Liver (tissue), 9 donors: ENCODE measurements around the gene CAPZA2. TPM values are rescaled to one million over a fixed set of nuclear protein-coding genes. Genes with fewer than 3 reads are reported as not detected.

Experiments
- DNase-seq: peaks from one replicate; pipeline ENCODE4 v3.0.0-alpha.2; 2017; ENCODE audit warnings: low spot score
- H3K27ac ChIP-seq, 2 donors: one replicate each; pipeline ENCODE4 v1.7.0; 2013; ENCODE audit warnings: inconsistent platforms in 2 of 2, low read length in 2 of 2, control low read depth in 1 of 2, low read depth in 1 of 2, mild to moderate bottlenecking in 1 of 2
- H3K27me3 ChIP-seq, 4 donors: one replicate each; pipeline versions ENCODE4 v1.6.1 to v1.7.0; 2013; ENCODE audit warnings: low read length in 3 of 4, inconsistent platforms in 1 of 4, mild to moderate bottlenecking in 1 of 4, moderate library complexity in 1 of 4; ENCODE audit not compliant: control insufficient read depth in 4 of 4, insufficient read depth in 4 of 4
- H3K36me3 ChIP-seq, 4 donors: one replicate each; pipeline versions ENCODE4 v1.6.1 to v1.7.0; 2013; ENCODE audit warnings: low read length in 3 of 4, mild to moderate bottlenecking in 3 of 4, low read depth in 1 of 4, moderate library complexity in 1 of 4; ENCODE audit not compliant: control insufficient read depth in 4 of 4, insufficient read depth in 3 of 4
- H3K4me1 ChIP-seq, 4 donors: one replicate each; pipeline versions ENCODE4 v1.6.1 to v1.7.0; 2013; ENCODE audit warnings: low read length in 3 of 4, mild to moderate bottlenecking in 3 of 4, moderate library complexity in 1 of 4; ENCODE audit not compliant: control insufficient read depth in 4 of 4, insufficient read depth in 4 of 4
- H3K4me3 ChIP-seq, 3 donors: one replicate each; pipeline versions ENCODE4 v1.6.1 to v1.7.0; 2013; ENCODE audit warnings: low read length in 3 of 3, control low read depth in 1 of 3, low read depth in 1 of 3, mild to moderate bottlenecking in 1 of 3
- H3K9ac ChIP-seq, 2 donors: one replicate each; pipeline ENCODE4 v1.7.0; 2013; ENCODE audit warnings: low read length in 2 of 2, mild to moderate bottlenecking in 2 of 2, moderate library complexity in 2 of 2, control low read depth in 1 of 2, low read depth in 1 of 2
- H3K9me3 ChIP-seq, 4 donors: one replicate each; pipeline versions ENCODE4 v1.6.1 to v1.7.0; 2013; ENCODE audit warnings: low read length in 3 of 4; ENCODE audit not compliant: control insufficient read depth in 4 of 4
- EGR1 ChIP-seq, 2 donors: IDR thresholded peaks; 2 replicates each; pipeline ENCODE4 v1.6.1; 2016 to 2018; ENCODE audit warnings: antibody characterized with exemption in 2 of 2, low read depth in 2 of 2
- FOXA2 ChIP-seq: IDR thresholded peaks from 2 replicates; pipeline ENCODE4 v1.6.1; 2016; ENCODE audit warnings: antibody characterized with exemption
- HNF4A ChIP-seq, 2 donors: conservative IDR thresholded peaks; 2 replicates each; pipeline ENCODE4 v1.6.1; 2016; ENCODE audit warnings: antibody characterized with exemption in 2 of 2, mild to moderate bottlenecking in 2 of 2
- HNF4G ChIP-seq: IDR thresholded peaks from 2 replicates; pipeline ENCODE4 v1.6.1; 2016; ENCODE audit warnings: antibody characterized with exemption
- JUND ChIP-seq, 2 donors: IDR thresholded peaks; 2 replicates each; pipeline ENCODE4 v1.6.1; 2016; ENCODE audit warnings: antibody characterized with exemption in 2 of 2
- NR2F2 ChIP-seq: IDR thresholded peaks from 2 replicates; pipeline ENCODE4 v1.6.1; 2016; ENCODE audit warnings: antibody characterized with exemption
- RAD21 ChIP-seq, 2 donors: IDR thresholded peaks; 2 replicates each; pipeline ENCODE4 v1.6.1; 2016; ENCODE audit warnings: antibody characterized with exemption in 2 of 2, mild to moderate bottlenecking in 2 of 2
- RXRA ChIP-seq, 2 donors: IDR thresholded peaks; 2 replicates each; pipeline ENCODE4 v1.6.1; 2017 to 2018; ENCODE audit warnings: antibody characterized with exemption in 2 of 2, mild to moderate bottlenecking in 1 of 2
- SP1 ChIP-seq: IDR thresholded peaks from 2 replicates; pipeline ENCODE4 v1.6.1; 2018; ENCODE audit warnings: antibody characterized with exemption, mild to moderate bottlenecking
- TAF1 ChIP-seq: conservative IDR thresholded peaks from 2 replicates; pipeline ENCODE4 v1.6.1; 2016; ENCODE audit warnings: antibody characterized with exemption, mild to moderate bottlenecking
- YY1 ChIP-seq: IDR thresholded peaks from 2 replicates; pipeline ENCODE4 v1.6.1; 2016; ENCODE audit warnings: antibody characterized with exemption, mild to moderate bottlenecking
- WGBS: extraction: QIAGEN DNeasy Blood & Tissue Kit; methylation state at CpG from one replicate; pipeline ENCODE4 v1.1.7; 2013; 5-methylcytosine and 5-hydroxymethylcytosine counted together
- polyA plus RNA-seq, 2 donors: library from polyadenylated mRNA; stranded (reverse) in 1 of 2; unstranded in 1 of 2; fragments of 200-250 nt in 1 of 2; fragments of >200 nt in 1 of 2; fragmentation: Nextera tagmentation in 1 of 2; extraction: Ambion mirVana in 1 of 2; gene quantifications; one replicate each; pipeline versions ENCODE4 v1.2.1 to v1.2.3, GENCODE V29; 2013 to 2015
- total RNA-seq, 2 donors: library from RNA; depleted of rRNA; stranded (reverse); fragments of >200 nt; gene quantifications; one replicate each; pipeline ENCODE4 v1.2.3, GENCODE V29; 2014
- TF ChIP-seq, protein P1 (sequence below): fragments of 150-350 bp; IDR thresholded peaks from 2 replicates; pipeline ENCODE4 v1.5.1; 2017; ENCODE audit warnings: improper control_type of control experiment, low read depth, low read length; ENCODE audit not compliant: missing input control
- TF ChIP-seq, protein P2 (sequence below): IDR thresholded peaks from 2 replicates; pipeline ENCODE4 v1.6.1; 2016; ENCODE audit warnings: antibody characterized with exemption, mild to moderate bottlenecking
- TF ChIP-seq, protein P3 (sequence below): IDR thresholded peaks from 2 replicates; pipeline ENCODE4 v1.6.1; 2016; ENCODE audit warnings: antibody characterized with exemption
- TF ChIP-seq, protein P4 (sequence below): IDR thresholded peaks from 2 replicates; pipeline ENCODE4 v1.6.1; 2016; ENCODE audit warnings: antibody characterized with exemption
- TF ChIP-seq, protein P5 (sequence below): IDR thresholded peaks from 2 replicates; pipeline ENCODE4 v1.6.1; 2016; ENCODE audit warnings: antibody characterized with exemption
- donor health status: healthy.
- donor health status: healthy.
- donor health status: healthy.
- donor health status: healthy.
- donor health status: healthy.

Gene CAPZA2
- total and polyA plus RNA-seq, 4 donors = 45.1 to 90.0 (median 69.1) TPM

DNA sequence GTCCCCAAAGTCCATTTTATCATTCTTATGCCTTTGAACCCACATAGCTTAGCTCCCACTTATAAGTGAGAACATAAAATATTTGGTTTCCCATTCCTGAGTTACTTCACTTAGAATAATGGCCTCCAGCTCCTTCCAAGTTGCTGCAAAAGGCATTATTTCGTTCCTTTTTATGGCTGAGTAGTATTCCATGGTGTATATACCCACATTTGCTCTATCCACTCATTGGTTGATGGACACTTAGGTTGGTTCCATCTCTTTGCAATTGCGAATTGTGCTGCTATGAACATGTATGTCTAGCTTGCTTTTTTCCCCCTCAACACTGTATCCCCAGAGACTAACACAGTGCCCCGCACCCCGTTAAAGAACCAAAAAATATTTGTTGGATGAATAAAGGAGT lies 670 bp upstream of the CAPZA2 start:
- no peaks in the 10 kb centered on the region for H3K36me3 ChIP-seq
- H3K27me3 ChIP-seq = no peaks in the 10 kb centered on the region
- no peak for TF ChIP-seq EGR1 (IDR thresholded peaks at IDR 0.05; ENCODE audit: low read depth in 2 of 2)
- TF ChIP-seq HNF4A (conservative IDR thresholded peaks at IDR 0.05) = no peak
- no peak for TF ChIP-seq SP1
- TF ChIP-seq, protein P1, sequence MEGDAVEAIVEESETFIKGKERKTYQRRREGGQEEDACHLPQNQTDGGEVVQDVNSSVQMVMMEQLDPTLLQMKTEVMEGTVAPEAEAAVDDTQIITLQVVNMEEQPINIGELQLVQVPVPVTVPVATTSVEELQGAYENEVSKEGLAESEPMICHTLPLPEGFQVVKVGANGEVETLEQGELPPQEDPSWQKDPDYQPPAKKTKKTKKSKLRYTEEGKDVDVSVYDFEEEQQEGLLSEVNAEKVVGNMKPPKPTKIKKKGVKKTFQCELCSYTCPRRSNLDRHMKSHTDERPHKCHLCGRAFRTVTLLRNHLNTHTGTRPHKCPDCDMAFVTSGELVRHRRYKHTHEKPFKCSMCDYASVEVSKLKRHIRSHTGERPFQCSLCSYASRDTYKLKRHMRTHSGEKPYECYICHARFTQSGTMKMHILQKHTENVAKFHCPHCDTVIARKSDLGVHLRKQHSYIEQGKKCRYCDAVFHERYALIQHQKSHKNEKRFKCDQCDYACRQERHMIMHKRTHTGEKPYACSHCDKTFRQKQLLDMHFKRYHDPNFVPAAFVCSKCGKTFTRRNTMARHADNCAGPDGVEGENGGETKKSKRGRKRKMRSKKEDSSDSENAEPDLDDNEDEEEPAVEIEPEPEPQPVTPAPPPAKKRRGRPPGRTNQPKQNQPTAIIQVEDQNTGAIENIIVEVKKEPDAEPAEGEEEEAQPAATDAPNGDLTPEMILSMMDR = no peak
- TF ChIP-seq FOXA2 = no peak
- no peak for TF ChIP-seq YY1
- TF ChIP-seq, protein P2, sequence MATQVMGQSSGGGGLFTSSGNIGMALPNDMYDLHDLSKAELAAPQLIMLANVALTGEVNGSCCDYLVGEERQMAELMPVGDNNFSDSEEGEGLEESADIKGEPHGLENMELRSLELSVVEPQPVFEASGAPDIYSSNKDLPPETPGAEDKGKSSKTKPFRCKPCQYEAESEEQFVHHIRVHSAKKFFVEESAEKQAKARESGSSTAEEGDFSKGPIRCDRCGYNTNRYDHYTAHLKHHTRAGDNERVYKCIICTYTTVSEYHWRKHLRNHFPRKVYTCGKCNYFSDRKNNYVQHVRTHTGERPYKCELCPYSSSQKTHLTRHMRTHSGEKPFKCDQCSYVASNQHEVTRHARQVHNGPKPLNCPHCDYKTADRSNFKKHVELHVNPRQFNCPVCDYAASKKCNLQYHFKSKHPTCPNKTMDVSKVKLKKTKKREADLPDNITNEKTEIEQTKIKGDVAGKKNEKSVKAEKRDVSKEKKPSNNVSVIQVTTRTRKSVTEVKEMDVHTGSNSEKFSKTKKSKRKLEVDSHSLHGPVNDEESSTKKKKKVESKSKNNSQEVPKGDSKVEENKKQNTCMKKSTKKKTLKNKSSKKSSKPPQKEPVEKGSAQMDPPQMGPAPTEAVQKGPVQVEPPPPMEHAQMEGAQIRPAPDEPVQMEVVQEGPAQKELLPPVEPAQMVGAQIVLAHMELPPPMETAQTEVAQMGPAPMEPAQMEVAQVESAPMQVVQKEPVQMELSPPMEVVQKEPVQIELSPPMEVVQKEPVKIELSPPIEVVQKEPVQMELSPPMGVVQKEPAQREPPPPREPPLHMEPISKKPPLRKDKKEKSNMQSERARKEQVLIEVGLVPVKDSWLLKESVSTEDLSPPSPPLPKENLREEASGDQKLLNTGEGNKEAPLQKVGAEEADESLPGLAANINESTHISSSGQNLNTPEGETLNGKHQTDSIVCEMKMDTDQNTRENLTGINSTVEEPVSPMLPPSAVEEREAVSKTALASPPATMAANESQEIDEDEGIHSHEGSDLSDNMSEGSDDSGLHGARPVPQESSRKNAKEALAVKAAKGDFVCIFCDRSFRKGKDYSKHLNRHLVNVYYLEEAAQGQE = no peak
- no peak for TF ChIP-seq RAD21 (IDR thresholded peaks at IDR 0.05)
- TF ChIP-seq RXRA (IDR thresholded peaks at IDR 0.05) = no peak
- TF ChIP-seq, protein P3, sequence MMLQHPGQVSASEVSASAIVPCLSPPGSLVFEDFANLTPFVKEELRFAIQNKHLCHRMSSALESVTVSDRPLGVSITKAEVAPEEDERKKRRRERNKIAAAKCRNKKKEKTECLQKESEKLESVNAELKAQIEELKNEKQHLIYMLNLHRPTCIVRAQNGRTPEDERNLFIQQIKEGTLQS = no peak
- TF ChIP-seq HNF4G = no peak
- TF ChIP-seq JUND (IDR thresholded peaks at IDR 0.05) = no peak
- TF ChIP-seq, protein P4, sequence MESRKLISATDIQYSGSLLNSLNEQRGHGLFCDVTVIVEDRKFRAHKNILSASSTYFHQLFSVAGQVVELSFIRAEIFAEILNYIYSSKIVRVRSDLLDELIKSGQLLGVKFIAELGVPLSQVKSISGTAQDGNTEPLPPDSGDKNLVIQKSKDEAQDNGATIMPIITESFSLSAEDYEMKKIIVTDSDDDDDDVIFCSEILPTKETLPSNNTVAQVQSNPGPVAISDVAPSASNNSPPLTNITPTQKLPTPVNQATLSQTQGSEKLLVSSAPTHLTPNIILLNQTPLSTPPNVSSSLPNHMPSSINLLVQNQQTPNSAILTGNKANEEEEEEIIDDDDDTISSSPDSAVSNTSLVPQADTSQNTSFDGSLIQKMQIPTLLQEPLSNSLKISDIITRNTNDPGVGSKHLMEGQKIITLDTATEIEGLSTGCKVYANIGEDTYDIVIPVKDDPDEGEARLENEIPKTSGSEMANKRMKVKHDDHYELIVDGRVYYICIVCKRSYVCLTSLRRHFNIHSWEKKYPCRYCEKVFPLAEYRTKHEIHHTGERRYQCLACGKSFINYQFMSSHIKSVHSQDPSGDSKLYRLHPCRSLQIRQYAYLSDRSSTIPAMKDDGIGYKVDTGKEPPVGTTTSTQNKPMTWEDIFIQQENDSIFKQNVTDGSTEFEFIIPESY = no peak
- no peak for TF ChIP-seq NR2F2
- no peak for TF ChIP-seq TAF1
- TF ChIP-seq, protein P5, sequence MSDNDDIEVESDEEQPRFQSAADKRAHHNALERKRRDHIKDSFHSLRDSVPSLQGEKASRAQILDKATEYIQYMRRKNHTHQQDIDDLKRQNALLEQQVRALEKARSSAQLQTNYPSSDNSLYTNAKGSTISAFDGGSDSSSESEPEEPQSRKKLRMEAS = no peak
- no peak overlapping the region for H3K9ac ChIP-seq
- H3K27ac ChIP-seq = no peak overlapping the region
- DNase-seq = no peak
- no peaks in the 10 kb centered on the region for H3K9me3 ChIP-seq
- peaks cover 0 to 18% (median 12%) of the 10 kb centered on the region in 4 donors for H3K4me1 ChIP-seq
- WGBS = 84% methylated on average over 4 of the region's 4 CpGs
- no peak overlapping the region for H3K4me3 ChIP-seq
